ENCODE data around the gene SLC12A8.

The SLC12A8 gene

GRCh38 chr3:125052624-125053303, 159.8 kb downstream of the SLC12A8 start:
- DNase-seq, result peak in 1 of 5 experiments; percentile 23

DNA sequence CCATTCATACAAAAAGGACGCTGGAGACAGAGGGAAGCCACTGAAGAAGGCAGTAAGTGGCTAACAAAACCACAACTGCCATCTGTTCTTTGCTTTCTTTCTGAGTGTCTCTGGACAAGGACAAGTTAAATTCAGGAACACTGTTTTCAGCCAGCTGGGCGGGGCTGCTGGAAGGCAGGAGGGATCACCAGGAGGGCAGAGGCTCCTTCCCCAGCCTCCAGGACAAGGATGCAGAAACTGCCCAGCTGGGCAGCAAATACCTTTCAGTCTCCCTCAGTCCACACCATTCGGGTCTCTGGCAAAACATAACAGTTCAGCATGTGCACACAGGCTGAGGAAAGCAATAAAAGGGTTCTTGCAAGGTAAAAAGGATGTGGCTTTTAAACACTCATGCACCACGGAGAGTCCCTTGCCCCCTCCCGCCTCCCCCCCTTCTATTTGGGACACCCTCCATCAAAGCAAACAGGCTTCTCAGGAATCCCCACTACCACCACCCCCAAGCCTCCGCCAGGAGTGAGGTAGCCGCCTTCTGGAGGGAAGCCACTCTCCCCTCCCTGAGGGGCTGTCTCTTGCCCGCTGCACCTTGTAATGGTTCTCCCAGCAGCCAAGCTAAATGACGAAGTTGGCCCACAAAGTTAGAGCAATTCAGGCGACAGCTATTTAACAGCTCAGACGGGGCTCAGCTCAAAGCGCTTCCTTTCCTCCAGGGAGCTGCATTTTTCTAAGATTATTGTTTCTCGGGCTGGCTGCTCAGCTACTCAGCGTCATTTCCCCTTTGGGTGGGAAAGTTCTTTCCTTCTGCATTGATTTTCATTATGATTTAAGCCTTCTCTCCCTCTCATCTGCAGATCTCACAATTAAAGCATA, 160.6 kb downstream of the SLC12A8 start:
- DNase-seq, result peak; percentile 22 to 83 (median 66)

- DNase-seq, result no peak
Observed at GRCh38 chr3:125051205-125051604, 161.3 kb downstream of the SLC12A8 start.

DNA sequence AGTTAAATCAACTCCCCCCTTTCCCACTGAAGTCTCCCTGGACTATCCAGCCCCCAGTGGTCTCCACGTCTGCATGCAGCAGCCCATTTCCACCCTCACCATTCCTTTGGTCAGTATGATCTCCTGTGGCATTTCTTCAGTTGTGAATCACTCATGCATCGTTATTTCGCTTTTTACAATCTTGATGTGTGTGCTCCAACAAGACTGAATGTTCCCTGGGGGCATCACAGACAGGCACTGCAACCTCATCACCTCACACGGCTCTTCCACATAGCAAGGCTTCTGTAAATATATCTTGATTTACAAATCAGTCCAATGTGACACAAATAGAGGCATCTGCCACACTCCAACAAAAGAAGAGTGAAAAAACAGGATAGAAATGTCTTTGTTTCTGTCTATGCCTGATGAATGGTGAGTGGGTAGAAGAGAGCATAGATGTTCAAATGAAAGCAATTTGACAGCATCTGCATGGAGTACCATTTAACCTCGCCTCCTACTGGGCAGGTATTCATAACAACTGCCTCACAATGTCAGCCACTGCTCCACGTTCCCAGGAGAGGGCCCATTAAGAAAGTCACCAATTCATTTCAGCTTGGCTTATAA, 162.0 kb downstream of the SLC12A8 start:
- DNase-seq, result no peak

DNA sequence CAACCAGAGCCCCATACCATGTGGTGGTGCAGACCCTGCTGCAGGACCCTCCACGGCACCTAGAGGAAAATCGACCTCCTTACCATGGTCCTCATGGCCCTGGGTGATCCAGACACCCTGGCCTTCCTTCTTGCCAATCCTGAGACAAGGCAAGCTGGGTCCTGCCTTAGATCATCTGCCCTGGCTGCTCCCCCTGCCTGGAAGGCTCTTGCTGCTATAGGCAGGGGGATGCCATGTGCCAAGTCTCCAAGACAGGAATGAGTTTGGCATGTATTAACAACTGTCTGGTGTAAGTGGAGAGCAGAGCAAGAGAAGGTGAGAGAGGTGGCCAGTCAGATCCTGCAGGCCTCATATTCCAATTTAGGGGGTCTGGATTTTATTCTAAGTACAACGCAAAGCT, 164.3 kb downstream of the SLC12A8 start:
- DNase-seq, result no peak

DNA sequence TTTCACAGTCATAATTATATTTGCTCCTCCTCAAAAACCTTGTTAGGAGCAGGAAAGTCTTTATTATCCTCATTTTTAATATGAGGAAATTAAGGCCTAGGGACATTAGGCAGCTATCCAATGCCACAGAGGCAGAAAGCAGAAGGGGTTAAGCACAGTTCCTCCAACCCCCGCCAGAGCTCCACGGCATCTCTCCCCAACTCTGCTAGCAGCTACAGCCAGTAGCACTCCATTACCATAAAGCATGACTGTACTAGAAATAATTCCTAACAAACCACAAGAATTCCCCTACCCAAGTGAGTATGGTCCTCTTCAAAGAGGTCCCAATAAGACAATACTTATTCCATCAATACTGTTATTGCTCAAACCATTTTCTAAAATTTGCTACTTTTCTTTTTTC, 166.6 kb downstream of the SLC12A8 start:
- no peak for DNase-seq

- no peak for DNase-seq
Observed at GRCh38 chr3:125045194-125045593, 167.4 kb downstream of the SLC12A8 start.

DNA sequence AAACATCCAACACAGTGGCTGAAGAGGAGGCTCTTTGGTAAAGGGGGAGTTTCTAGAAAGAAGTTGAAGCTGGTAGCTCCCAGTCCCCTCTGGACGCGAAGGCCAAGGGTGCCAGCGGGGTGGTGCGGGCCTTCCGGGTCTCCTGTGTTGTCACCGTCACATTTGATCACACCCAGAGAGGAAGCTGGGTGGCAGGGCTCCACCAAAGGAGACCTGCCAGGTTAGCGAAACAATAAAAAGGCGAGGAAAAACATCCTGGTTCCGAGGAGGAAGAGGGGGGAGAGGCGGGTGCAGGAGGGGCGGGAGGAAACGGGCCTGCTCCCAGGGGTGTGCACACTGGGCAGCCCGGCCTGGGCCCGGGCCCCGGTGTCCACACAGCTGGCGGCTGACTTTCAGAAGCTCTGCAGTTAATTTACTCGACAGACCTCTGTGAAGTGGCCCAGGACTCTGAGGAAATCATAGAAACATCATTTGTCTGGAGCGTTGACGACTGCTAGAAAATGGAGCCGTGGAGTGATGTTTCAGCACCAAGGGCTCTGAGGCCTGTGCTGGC, 168.9 kb downstream of the SLC12A8 start:
- DNase-seq, result no peak

DNA sequence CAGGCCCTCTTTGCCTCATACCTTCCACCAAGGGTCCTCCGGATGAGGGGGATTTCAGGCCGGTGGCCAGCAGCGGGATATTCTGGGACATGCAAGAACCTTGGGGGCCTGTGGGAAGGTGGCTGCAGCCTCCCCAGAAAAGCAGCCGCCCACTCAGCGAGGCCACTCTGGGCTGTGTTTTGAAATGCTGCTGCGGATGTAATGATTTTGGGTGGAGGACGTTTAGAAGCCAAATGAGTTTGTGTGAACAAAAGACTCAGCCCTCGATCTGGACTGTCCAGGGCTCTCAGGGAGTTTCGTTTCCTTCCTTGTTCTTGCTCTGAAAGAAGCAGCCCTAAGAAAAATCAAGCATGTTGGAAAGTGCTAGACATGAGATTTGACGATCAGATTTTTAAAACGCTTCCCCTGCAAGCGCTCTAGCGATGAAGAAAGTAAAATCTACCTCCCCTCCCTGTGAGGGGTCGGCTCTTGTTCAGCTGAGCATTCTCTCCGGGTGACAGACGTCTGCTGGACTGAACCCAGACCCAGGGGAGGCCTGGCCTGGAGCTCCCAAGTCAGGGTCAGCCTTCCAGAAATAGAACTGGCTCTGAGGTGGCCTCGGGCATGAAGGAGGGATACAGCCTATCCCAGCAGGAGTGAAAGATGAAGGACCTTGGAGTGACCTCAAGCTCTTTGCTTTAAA, 169.7 kb downstream of the SLC12A8 start:
- no peak for DNase-seq

DNA sequence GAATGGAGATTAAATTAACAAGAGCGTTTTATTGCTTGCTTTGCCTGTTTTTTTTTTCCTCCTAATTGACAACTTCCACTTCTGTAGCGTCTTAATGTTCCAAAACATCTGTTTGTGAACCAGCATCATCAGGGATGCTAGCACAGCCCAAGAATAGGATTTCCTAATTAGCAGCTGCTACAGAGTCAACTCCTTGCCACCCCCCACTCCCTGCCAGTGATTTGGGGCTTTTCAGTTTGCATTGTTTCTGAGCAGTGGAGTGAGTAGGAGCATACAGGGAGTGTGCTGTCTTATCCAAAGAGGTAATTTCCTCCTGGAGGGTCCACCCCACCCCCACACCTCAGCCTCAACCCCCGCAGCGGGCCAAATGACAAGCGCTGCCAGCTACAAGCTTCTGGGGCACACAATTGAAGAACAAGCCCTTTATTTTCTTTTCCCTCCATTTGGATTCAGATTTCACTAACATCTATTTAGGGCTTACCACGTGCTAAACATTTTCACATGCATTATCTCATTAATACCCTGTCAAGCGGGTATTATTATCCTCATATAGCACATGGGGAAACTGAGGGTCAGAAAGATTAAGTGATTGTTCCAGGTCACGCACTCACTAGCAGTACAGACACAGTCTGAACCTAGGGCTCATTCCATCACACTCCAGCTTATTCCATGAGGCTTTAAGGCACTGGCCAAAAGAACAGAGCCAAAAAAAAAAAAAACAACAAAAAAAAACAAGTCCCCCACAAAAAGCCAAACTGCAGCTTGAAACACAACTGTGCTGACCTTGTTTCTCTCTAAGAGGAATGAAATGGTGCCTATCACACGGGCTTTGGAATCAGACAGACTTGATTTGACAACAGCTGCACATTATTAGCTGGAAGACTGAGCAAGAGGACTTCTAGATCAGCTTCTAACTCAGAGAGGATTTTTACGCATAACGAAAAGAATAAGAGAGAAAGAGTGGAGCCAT, 173.1 kb downstream of the SLC12A8 start:
- no peak for DNase-seq

GRCh38 chr3:125037498-125038150, 174.9 kb downstream of the SLC12A8 start:
- no peak for DNase-seq

GRCh38 chr3:125035217-125035616, 177.3 kb downstream of the SLC12A8 start:
- DNase-seq, result peak in 1 of 5 experiments; percentile 78

DNA sequence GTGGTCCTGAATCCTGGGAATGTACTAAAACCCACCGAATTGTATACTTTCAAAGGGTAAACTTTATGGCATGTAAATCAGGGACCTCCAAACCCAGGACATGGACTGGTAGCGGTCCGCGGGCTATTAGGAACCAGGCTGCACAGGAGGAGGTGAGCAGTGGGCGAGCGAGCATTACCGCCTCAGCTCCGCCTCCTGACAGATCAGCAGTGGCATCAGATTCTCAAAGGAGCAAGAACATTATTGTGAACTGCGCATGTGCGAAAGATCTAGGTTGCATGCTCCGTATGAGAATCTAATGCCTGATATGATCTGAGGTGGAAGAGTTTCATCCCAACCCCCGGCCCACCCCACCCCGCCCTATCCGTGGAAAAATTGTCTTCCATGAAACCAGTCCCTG, 178.9 kb downstream of the SLC12A8 start:
- DNase-seq, result no peak

- DNase-seq, result no peak
Observed at GRCh38 chr3:125033135-125033534, 179.4 kb downstream of the SLC12A8 start.

- no peak for DNase-seq
Observed at GRCh38 chr3:125032683-125033082, 179.9 kb downstream of the SLC12A8 start.
